ENCODE measurements around the gene STK38L. TPM values are rescaled to one million over a fixed set of nuclear protein-coding genes. Genes with fewer than 3 reads are reported as not detected.
A peak's percentile ranks its signal among the peaks of the same experiment; 100 is the strongest.

The STK38L gene
- total and polyA plus RNA-seq, 2 of the 4 experiments (the other 2 are of a cell fraction) = 5.1 to 7.2 TPM

DNA sequence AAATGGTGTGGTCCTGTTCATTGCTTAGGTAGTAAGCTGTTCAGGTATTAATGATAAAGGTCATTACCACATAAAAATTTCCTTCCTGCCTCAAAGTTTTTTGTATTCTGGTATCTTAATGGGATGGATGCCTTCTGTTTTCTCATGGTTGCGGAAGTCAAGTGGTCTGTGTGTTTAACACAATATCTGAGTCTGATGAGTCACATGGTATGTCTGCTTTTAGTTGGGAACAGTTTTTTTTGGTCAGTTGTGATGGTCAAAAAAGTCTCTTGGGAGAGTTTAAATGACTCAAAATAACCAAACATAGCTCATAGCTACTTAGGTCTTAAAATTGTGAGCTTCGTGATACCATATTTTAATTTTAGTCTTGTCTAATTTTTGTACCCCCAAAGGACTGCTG is 40.7 kb downstream of the STK38L start:
- TF ChIP-seq, protein P1, sequence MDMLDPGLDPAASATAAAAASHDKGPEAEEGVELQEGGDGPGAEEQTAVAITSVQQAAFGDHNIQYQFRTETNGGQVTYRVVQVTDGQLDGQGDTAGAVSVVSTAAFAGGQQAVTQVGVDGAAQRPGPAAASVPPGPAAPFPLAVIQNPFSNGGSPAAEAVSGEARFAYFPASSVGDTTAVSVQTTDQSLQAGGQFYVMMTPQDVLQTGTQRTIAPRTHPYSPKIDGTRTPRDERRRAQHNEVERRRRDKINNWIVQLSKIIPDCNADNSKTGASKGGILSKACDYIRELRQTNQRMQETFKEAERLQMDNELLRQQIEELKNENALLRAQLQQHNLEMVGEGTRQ (IDR thresholded peaks at IDR 0.05; ENCODE audit: low read depth, low read length) = peak; percentile 64; the same call in 1 of the 2 replicates
- TF ChIP-seq POLR2A (IDR thresholded peaks at IDR 0.05; ENCODE audit: low read depth, low read length) (no peak), CEBPB (IDR thresholded peaks at IDR 0.05; ENCODE audit: low read depth, low read length) (peak; percentile 59; the same call in 1 of the 2 replicates), NFE2L2 (IDR thresholded peaks at IDR 0.05; ENCODE audit: low read depth, low read length) (no peak), MAZ (IDR thresholded peaks at IDR 0.05; ENCODE audit: borderline replicate concordance, low read depth, low read length) (no peak), SMC3 (IDR thresholded peaks at IDR 0.05; ENCODE audit: low read depth, low read length) (no peak), FOS (IDR thresholded peaks at IDR 0.05; ENCODE audit: low read depth, low read length) (peak; percentile 61), RCOR1 (IDR thresholded peaks at IDR 0.05; ENCODE audit: insufficient replicate concordance, low read length) (no peak)
- dilution Hi-C loops (cut with HindIII; ENCODE audit: low sequenced_read_pairs, unreplicated experiment) = no loop called here

More for the DNA sequence above, 40.7 kb downstream of the STK38L start:
- H3K4me3 ChIP-seq (ENCODE audit: insufficient read depth, low read depth, low read length) = no peak overlapping the region
- in situ Hi-C loops (cut with MboI; ENCODE audit: low sequenced_read_pairs) (no loop called here), intact Hi-C loops (cut with micrococcal nuclease) (no loop called here)
- ATAC-seq (ENCODE audit: low read depth) (peak; percentile 85), DNase-seq (peak; percentile 85)
- no CpG with 5 or more reads among the region's 2 CpGs for WGBS, 2 experiments (ENCODE audit: extremely low coverage in 2 of 2, insufficient read length in 1 of 2)
- no peak overlapping the region for H4K8ac ChIP-seq (ENCODE audit: low read depth in 2 of 2, low read length in 2 of 2)
- no peak overlapping the region for H2AK5ac ChIP-seq (ENCODE audit: low read depth, low read length)
- H2BK120ac ChIP-seq (ENCODE audit: low read depth, low read length) = no peak overlapping the region
- no peak overlapping the region for H3K4ac ChIP-seq (ENCODE audit: low read depth, low read length)
- no TSS peak for BruUV-seq (replicated peaks)
- no peak overlapping the region for H3K23ac ChIP-seq (ENCODE audit: low read depth, low read length)
- no peak overlapping the region for H2AFZ ChIP-seq (replicated peaks; ENCODE audit: low read length, poor library complexity)
- no peak overlapping the region for H4K5ac ChIP-seq (ENCODE audit: low read depth, low read length)
- H3K4me2 ChIP-seq (ENCODE audit: low read depth, low read length) = peak overlapping the region; percentile 49; the same call in 1 of the 2 replicates
- no peaks in the 10 kb centered on the region for H4K20me1 ChIP-seq (ENCODE audit: insufficient read depth, low read length)
- no peak overlapping the region for H3K18ac ChIP-seq (ENCODE audit: low read depth, low read length)
- H3K36me3 ChIP-seq (ENCODE audit: control insufficient read depth, insufficient read depth, low read length) = peaks cover 1% of the 10 kb centered on the region; the same call in 1 of the 2 replicates
- H2AK9ac ChIP-seq (replicated peaks; ENCODE audit: low read depth, low read length, poor library complexity) = no peak overlapping the region
- no peaks in the 10 kb centered on the region for H3K27me3 ChIP-seq (ENCODE audit: control insufficient read depth, insufficient read depth, low read length)
- no peak overlapping the region for H3K9ac ChIP-seq (ENCODE audit: low read depth, low read length)
- H3K9me1 ChIP-seq (ENCODE audit: insufficient read depth, low read length) = peaks cover 3% of the 10 kb centered on the region; the same call in 1 of the 2 replicates
- ChIA-PET CTCF (interaction anchor here (0.5 to 1.1 kb wide), 3 partner anchors 9 to 40 kb away, joined by 3 to 5 read pairs (median 3); no protein-coding TSS in a partner anchor), POLR2A (ENCODE audit: unreplicated experiment) (no interaction called here)
- H3K9me3 ChIP-seq (ENCODE audit: control insufficient read depth, insufficient read depth, low read length) = no peaks in the 10 kb centered on the region
- peaks cover 2% of the 10 kb centered on the region for H3K4me1 ChIP-seq (ENCODE audit: control insufficient read depth, insufficient read depth, low read length)
- no peak overlapping the region for H3K14ac ChIP-seq (replicated peaks; ENCODE audit: low read depth, low read length)
- H2BK15ac ChIP-seq (ENCODE audit: low read depth, low read length) = no peak overlapping the region
- H3K79me1 ChIP-seq (ENCODE audit: low read depth in 1 of 2, low read length in 2 of 2) = peaks cover 3 to 25% of the 10 kb centered on the region in 2 experiments; a peak in 2 of 4 replicates
- no peak overlapping the region for H3K27ac ChIP-seq (ENCODE audit: insufficient read depth, low read length)
- H3K56ac ChIP-seq (ENCODE audit: extremely low read depth, insufficient read depth, low read length) = peak overlapping the region; percentile 37; the same call in 1 of the 2 replicates
- peak overlapping the region; percentile 72 for H2BK5ac ChIP-seq (ENCODE audit: low read depth, low read length, poor library complexity, severe bottlenecking)
- H2BK20ac ChIP-seq (ENCODE audit: low read depth, low read length) = no peak overlapping the region
- H4K91ac ChIP-seq (ENCODE audit: insufficient read depth, low read depth, low read length) = no peak overlapping the region

Data from IMR-90 (cell line).